Activated naive CD4-positive, alpha-beta T cell (primary cell): ENCODE measurements around the gene JADE2.
"Not testable (repeated sequence)": the region's sequence is repeated elsewhere in the genome, so short reads cannot be mapped to it uniquely, and the experiment has no call there.

ENCODE experiments used
- DNase-seq, 4 experiments: peaks; one replicate each; lab custom pipeline; 2025; lab: John Stamatoyannopoulos, UW

JADE2 gene

DNA sequence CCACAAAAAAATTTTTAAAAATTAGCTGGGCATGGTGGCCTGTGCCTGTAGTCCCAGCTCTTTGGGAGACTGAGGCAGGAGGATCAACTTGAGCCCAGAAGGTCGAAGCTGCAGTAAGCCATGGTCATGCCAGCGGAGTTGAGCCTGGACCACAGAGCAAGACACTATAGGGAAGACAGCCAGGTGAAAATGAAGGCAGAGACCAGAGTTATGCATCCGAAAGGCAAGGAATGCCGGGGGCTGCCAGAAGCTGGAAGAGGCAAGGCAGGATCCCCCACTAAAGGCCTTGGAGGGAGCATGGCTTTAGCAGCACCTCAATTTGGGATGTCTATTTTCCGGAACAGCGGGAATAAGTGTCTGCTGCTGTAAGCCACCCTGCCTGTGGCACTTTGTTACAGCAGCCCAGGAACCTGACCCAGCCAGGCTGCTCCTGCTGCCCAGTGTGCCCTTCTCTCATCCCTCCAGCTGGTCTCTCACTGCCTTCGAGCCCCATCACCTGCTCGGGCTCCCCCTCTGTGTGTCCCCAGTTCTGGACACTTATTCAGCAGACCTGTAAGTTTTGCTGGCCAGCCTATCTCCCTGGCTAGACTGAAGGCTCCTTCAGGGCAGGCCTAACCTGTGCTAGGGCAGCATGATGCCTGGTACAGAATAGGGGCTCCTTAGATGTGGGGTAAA lies 16.8 kb upstream of the JADE2 start:
- DNase-seq = no peak

DNA sequence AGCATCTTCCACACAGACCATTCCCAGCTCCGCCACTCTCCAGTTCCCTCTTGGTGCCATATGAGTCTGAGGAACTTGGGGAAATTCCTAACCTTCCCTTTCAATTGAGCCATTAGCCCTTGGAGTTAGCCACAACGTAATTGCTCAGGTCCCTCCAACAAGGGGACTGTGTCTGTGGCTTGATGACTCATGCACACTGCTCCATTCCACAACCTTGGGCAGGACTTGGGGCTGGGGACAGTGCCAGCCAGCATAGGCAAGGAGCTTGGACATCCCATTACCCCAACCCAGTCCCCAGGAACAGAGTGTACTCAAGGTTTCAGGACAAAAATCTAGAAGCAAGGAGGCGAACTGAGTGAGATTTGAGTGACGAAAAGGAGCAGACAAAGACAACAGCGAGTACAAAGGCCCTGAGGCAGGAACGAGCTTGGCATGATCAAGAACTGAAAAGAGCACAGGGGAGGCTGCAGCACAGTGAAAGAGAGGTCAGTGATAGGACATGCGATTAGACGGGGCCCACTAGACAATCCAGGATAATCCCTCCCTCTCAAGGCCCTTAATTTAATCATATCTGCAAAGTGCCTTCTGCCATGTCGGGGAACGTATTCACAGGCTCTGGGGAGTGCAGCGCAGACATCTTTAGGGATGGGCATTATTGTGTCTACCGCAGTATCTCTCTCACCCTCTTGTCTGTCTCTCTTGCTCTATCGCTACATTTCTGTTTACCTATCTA lies 16.0 kb upstream of the JADE2 start:
- no peak for DNase-seq

DNA sequence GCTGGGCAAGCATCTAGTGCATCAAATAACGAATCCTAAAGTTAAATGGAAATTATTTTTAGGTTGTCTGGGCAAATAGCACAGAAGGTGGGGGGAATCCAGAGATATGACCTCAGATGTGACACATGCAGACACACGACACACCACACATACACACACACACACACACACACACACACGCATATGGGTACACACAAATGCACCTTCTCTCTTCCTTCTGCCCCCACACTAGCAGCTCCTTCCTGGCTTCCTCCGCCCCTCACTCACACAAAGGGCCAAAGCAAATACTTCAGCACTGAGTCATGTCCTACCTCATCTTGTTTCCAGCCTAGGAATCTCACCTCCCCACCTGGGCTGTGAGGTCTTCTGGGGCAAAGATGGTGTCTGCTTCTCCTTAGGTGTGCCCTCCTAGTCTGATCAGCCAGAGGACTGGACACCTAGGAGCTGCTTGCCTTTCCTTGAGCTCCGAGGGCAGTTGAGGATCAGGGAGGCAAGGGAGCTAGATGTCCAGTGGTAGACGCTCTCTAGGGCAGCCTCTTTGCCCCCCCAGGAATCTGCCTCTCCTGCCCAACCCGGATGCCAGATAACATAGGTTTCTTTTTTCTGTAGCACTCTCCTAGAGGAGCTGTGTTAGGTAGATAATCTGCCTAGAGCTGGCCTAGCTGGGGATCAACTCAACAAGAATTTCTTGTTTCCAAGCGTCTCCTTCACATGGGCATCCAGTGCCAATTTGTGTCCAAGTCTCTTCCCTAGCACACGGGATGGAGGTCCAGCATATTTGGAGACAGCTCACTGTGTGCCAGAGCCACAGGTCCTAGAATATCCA lies 14.3 kb upstream of the JADE2 start:
- DNase-seq = peak in 1 of 4 experiments; percentile 13

DNA sequence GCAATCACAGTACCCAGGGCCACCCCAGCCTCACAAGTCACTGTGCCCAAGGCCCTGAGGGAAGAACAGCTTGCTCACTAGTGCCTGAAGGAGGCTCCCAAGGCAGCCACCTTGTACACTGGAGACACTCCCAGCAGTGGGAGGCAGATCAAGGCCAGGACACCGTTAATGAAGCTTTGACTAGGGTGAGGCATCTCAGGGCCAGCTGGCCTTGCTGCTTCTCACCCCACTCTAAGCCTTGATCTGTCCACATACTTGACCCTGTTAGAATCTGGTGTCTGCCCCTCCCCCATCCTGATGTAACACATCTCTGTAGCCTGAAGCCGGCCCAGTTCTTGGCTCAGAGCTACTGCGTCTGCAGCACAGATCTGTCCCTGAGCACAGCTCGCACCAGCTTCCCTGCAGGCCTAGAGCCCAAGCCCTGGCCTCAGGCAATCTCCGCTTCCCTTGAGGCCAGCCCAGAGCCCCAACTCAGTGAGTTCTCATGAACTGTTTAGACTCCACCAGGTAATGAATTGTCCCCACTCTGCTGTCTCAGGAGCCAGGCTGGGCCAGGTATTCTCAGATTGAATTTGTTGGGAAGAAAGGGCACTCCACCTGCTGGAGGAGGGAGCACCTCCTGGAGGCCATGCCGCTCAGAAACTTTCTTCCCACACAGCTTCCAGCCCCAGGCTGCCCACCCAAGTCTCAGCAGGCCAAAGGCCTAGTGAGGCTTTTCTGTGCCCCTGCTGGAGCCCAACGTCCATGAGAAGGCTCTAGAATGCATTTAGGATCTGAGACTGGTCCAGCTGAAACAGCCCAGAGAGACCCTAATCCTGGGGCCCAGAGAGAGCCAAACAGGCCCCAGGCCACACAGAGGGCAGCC lies 13.4 kb upstream of the JADE2 start:
- DNase-seq = no peak

DNA sequence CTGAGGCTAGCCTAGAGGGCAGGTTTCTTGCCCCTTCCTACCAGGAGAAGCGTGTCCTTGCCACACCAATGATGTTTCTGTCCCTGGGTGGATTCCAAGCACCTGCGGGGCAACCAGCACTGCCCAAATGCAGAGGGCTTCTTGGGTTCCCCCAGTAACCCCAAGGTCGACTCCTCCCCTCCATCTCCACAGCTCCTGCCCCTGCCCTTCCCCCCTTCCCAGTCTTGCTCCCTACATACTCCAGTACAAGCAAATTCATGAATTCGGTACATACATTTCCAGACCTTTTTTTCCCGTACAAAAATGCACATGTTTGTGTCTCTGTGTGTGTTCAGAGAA lies 12.8 kb upstream of the JADE2 start:
- no peak for DNase-seq

DNA sequence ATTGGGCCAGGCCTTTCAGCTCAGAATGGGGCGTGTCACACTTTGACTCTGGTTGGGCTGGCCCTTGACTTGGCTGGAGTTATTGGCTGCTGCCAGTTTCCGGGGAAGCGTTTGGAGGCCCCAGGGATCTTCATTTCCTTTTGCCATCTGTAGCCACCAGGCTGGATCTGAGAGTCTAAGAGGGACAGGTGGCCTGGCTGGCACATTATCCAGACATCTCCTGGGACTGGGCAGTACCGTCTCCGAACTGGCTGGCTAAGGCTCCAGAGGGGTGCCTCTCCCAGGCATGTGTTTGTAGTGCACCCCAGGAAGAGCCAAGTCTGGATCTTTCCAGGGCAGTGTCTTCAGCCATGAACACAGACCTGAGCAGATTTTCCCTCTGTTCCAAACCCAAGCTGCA lies 9.7 kb upstream of the JADE2 start:
- DNase-seq = no peak

DNA sequence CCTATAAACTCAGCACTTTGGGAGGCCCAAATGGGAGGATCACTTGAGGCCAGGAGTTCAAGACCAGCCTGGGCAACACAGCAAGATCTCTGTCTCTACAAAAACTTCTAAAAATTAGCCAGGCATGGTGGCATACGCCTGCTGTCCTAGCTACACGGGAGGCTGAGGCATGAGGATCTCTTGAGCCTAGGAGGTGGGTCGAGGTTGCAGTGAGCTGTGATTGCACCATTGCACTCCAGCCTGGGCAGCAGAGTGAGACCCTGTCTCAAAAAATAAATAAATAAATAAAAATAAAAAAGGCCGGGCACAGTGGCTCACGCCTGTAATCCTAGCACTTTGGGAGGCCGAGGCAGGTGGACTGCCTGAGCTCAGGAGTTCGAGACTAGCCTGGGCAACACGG lies 8.5 kb upstream of the JADE2 start:
- not testable (repeated sequence) for DNase-seq

DNA sequence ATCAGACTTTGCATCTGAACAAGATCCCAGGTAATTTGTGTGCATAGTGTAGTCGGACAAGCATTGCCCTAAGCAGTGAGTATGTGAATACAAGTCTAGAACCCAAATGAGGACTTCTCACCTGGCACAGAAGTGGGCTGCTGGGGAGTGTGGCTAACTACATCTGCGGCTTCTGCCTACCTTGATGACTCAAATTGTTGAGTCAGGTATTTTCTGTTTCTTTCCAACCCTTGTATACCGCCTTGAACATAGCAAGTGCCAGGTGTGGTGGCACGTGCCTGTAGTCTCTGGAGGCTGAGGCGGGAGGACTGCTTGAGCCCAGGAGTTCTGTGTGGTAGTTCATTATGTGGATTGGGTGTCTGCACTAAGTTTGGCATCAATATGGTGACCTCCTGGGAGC lies 7.9 kb upstream of the JADE2 start:
- DNase-seq = no peak

DNA sequence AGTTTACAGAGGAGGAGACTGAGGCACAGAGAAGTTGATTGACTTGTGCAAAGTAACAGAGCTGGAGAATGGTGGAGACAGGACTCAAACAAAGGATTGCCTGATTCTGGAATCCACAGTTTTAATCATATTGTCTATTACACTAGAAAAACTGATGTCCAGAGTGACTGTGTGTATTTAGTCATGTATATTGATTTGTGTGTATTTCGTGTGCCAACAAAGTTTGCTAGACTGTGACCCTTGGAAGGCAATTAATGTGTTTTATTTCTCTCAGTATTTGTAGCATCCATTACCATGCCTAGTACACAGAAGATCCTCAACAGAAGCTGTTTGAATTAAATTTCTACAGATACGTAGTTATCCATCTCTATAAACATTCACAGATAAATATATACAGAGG lies 5.5 kb upstream of the JADE2 start:
- DNase-seq = no peak

DNA sequence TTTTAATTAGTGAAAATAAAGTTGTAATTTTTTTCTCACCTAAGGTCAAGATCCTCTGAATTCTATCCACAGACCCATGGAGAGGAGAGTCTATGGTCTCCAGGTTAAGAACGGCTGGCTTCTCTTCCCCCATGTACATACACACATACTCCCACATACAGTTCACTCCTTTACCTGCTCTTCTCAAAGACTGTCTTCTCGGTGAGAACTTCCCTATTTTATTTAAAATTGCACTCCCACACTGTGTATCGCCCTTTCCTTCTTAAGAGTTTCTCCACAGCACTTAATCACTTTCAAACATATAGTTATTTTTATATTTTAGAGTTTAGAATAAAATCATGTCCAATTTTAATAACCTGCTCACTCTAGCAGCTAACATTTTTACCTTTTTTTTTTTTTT lies 3.6 kb upstream of the JADE2 start:
- DNase-seq = no peak

DNA sequence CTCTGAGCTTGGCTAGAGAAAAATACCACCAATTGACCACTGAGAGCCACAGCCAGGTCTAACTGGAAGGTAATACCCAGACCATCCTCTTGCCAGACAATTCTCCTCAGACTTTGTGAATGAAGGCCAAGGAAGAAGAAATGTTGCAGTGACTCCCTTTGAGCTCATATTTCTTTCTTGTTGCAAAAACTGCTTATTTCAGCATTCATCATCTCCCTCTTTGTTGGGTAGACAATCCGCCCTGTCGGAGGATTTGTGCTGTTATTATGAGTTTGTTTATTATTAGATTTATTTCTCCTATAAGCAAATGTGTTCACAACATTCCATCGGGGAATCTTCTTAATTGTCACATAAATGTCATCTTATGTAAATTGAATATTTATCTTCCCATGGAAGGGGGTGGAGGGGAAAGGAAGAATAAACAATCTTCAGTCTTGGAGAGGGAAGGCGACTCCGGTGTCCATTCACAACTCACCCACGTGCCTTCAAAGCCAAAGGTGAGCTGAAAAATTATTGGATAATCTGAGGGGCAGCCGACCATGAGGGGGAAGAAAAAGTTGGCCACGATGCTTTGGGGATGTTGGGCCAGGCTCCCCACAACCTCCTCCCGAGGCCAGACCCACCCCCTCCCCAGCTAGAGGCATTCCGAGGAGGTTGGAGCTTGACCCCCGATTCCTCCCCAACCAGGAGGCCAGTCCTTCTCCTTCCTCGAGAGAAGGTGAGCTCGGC lies 1.8 kb upstream of the JADE2 start:
- no peak for DNase-seq

DNA sequence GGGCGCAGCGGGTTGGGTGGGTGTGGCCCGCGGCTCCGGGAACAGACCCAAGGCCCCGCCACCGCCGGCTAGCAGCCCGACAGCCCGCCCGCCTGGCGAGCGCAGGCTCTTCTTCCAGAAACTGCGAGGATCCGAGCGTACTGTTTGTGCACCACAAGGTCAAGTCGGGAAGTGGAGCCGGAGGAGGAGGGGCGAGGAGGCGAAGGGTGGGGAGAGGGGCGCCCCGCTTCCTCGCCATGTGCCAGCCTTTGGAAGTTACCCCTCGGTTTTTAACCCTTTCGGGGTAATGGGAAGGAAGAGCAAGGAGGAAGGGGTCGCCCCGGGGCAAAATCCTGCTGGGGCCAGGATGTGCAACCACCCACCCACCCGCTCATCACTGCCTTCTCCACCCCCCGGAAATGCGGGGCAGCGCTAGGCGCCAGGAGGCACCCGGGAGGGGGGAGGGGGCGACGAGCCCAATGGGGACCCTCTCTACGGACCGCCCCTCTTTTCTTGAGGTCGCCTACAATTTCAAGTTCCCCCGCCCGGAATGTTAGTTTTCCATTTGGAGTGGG lies 1.1 kb upstream of the JADE2 start:
- peak in 3 of 4 experiments; percentile 28 to 80 (median 68) for DNase-seq

DNA sequence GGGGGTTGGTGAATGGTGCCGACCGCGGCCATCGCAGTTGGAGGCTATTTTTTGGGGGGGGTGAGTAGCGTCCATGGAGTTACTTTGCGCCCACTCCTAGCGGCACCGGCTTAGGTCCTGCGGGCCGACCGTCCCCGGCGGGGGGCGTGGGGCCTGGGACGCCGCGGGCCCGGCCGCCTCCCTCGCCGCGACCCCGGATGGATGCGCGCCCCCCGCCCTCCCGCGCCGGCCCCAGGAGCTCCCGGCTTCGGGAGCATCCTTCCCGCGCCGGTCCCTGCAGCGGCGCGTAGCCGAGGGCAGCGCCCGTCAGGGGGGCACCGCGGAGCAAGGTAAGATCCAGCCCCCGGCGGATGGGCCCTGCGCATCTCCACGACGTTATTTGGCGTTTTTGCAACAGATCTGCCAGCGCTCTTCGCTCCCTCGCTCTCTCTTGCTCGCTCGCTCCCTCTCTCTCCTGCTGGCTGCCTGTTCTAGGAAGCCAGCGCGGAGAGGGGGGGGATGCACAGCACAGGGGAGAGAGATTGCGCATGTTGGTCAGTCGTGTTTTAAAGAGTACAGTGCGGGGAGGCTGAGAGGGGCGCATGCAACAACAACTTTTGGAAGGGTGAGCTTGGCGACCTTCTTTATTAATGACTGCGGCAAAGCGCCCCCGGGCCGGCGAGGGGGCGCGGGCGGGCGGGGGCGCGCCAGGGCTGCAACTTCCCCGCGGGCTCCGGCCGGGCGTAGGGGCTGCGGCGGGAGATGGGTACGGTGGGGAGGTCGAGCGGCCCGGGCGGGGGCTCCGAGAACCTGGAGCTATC lies 413 bp downstream of the JADE2 start:
- peak in 3 of 4 experiments; percentile 54 to 62 (median 60) for DNase-seq

DNA sequence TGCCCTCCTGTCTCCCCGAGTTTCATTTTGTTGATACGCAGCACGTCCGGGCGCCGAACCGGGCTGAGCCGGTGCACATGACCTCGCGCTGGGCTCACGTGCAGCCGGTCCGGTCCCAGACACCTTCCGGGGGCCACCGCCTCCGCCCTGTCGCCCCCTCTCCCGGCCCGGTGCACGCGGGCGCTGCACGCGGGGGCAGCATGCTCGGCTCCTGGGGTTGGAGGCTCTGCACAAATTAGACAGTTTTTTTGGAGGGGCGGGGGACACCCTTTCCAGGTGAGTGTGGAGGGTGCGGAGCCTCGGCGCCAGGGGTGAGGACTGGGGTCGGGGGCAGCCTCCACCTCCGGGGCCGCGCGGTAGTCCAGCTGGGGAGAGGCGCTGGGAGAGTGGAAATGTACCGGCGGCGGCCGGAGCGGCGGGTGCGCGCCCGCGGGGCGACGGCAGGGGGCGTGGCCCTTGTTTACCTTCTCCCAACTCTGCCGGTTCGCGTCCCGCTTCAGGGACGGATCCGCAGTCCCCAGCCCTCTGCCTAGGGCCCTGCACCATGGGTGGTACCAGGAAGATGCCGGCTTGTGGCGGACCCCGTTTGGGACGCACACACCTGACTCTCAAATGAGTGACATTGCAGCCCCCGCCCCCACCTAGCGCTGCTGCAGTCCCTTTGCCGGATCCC lies 1.1 kb downstream of the JADE2 start:
- peak; percentile 47 to 61 (median 54) for DNase-seq

DNA sequence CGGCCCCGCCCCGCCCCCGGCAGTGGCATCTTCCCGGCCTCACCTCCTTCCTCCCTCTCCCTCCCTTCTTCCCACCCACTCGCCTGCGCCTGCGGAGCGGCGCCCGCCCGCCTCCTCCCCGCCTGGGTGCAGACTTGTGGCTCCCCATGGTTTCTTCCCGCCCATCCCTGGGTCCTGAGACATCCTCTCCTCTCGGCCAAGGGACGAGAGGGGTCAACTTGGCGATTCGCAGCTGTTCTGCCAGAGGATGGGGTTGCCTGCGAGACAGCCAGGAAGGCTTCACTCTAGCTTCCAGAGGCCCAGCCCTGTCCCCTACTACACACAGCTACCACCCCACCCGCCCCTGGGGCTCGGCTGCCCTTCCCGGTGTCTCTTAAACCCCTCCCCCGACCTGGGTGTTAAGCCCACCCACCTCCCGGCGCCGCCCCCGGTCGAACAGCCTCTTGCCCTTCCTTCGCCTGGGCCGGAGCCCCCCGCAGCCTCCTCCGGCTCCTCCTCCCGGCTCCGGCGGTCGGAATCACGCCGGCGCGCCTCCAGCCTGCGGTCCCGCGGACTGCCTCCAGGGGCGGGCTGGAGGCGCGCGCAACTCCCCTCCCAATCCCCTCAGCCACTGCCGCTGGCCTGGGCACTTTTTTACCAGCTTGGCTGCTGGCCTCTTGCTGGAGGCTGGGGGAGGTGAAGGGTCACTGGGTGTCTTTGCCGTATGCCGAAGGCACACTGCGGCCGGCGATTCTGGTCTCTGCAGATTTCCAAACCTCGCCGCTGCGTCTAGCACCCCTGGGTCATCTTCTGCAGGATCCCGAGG lies 1.9 kb downstream of the JADE2 start:
- DNase-seq = peak; percentile 28 to 63 (median 42)

DNA sequence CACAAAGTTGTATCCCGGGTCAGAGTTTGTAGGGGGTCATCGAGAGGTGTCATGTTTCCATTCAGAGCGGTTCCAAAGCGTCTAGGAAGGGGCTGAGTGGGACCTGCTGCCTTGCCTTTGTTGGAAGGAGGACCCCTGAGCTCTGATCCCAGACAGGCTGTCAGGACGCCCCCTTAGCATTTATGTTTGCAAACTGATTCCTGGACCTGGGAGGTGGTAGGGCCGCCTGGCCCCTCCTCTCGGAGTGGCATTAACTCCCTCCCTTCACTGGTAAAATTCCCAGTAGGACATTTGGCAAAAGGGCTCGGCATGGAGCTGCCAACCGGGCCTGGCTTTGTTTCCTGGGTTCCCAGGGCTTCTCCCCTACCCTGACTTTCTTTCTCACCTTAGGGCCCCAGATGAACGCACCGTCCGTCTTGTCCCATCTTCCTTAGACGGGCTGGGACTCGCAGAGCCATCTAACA lies 2.5 kb downstream of the JADE2 start:
- no peak for DNase-seq

DNA sequence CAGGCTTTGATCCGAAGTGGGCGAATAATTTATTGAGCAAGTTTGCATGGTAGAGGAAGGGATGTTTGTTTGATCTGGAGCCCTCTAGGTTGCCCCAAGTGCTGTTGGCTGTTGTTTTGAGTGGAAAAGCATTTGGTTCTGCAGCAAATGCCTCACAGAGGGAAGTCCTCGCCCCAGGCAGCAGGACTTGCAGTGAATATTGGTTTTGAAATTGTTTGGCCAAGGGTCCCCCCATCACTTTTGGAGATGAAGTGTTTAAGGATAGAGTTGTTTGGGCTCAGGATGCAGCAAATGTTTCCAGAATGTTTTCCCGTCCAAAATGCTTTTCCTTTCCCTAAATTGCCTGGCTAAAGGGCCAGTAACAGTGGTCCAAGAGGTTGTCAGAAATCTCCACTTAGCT lies 3.1 kb downstream of the JADE2 start:
- DNase-seq = no peak

DNA sequence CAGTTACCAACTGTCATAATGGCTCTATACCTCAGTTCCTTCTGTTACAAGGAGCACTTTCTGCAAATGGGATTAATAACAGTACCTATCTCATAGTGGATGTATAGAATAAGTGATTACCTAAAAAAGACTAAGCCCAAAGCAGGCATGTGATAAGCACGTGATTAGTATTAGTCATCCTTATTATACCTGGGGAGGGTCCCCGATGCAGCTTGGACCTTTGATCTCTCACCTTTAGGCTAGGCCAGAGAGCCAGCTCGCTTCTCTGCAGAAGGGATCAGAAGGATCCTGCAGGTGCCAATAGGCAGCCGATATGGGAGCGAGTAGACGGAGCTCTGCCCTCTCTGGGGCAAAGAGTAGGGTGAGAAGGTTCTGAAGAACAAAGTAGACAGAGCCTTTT lies 4.0 kb downstream of the JADE2 start:
- no peak for DNase-seq
